ENCODE measurements around the gene ENTPD2. TPM values are rescaled to one million over a fixed set of nuclear protein-coding genes. Genes with fewer than 3 reads are reported as not detected.

ENTPD2 gene
- total and polyA plus RNA-seq, 2 donors (not counting 1 experiment from before 2014, with no cell fraction given): not detected

GRCh38 chr9:137009938-137010732, 43.7 kb downstream of the ENTPD2 start:
- Histone ChIP-seq H4K20me1 (ENCODE audit: control insufficient read depth, insufficient read depth, low read length, poor library complexity, severe bottlenecking) (no peaks in the 10 kb centered on the region), H3K27me3 (replicated peaks in 1 of 4; ENCODE audit: control extremely low read depth in 1 of 4, control insufficient read depth in 3 of 4, insufficient read depth in 4 of 4, low read length in 3 of 4) (no peaks in the 10 kb centered on the region), H2AFZ (ENCODE audit: insufficient read depth, low read depth, low read length, poor library complexity, severe bottlenecking) (no peak overlapping the region), H3K27ac (ENCODE audit: low read length in 2 of 2) (no peak overlapping the region), H3K4me2 (replicated peaks; ENCODE audit: low read depth, low read length, poor library complexity, severe bottlenecking) (no peak overlapping the region), H3K9me3 (ENCODE audit: control extremely low read depth in 1 of 3, control insufficient read depth in 2 of 3, insufficient read depth in 1 of 3, low read length in 2 of 3) (no peaks in the 10 kb centered on the region), H3K4me3 (ENCODE audit: control extremely low read depth in 1 of 5, extremely low read depth in 1 of 5, insufficient read depth in 1 of 5, low read depth in 2 of 5, low read length in 4 of 5) (no peak overlapping the region), H3K4me1 (ENCODE audit: control insufficient read depth in 2 of 2, insufficient read depth in 2 of 2, low read length in 2 of 2) (no peaks in the 10 kb centered on the region), H3K9ac (ENCODE audit: low read length) (no peak overlapping the region), H3K79me2 (ENCODE audit: control insufficient read depth, insufficient read depth, low read length) (no peaks in the 10 kb centered on the region), H3K36me3 (replicated peaks in 1 of 2; ENCODE audit: control extremely low read depth in 1 of 2, control insufficient read depth in 1 of 2, extremely low read depth in 1 of 2, insufficient read depth in 2 of 2, low read length in 1 of 2) (peaks cover 0 to 1% of the 10 kb centered on the region in 2 experiments)
- Mint-ChIP-seq H3K27me3 (no peaks in the 10 kb centered on the region), H3K4me3 (no peak overlapping the region), H3K27ac (no peak overlapping the region), H3K9me3 (ENCODE audit: insufficient read depth) (no peaks in the 10 kb centered on the region), H3K4me1 (no peaks in the 10 kb centered on the region)
- TF ChIP-seq EZH2 (IDR thresholded peaks at IDR 0.05; ENCODE audit: borderline replicate concordance, insufficient read depth, low read depth, low read length, poor library complexity, severe bottlenecking): no peak
- TF ChIP-seq CTCF (IDR thresholded peaks at IDR 0.05): no peak
- ChIA-PET CTCF (no interaction called here), POLR2A (interaction anchor here (0.6 kb wide), 1 partner anchor 66 kb away, joined by 3 read pairs; no protein-coding TSS in a partner anchor)
- DNase-seq (no peak), ATAC-seq (ENCODE audit: low read depth) (no peak)
- intact Hi-C loops (cut with micrococcal nuclease): no loop called here
- WGBS (ENCODE audit: insufficient coverage): 96% methylated on average over 41 of the region's 49 CpGs

DNA sequence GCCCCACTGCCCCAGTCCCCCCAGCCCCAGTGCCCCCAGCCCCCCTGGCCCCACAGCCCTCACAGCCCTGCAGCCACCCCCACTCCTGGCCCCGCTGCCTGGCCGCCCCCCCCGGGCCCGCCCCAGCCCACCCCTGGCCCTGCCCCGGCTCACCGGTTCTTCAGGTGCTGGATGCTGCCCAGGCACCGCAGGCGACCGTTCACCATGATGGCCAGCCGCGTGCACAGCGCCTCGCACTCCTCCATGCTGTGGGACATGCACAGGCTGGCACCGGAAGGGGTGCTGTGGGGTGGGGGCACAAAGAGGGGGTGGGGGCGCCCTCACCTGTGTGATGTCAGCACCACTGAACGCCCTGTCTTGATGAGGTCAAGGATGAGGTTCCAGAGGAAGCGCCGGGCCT, 44.6 kb downstream of the ENTPD2 start:
- H3K4me1 Mint-ChIP-seq: no peaks in the 10 kb centered on the region
- Histone ChIP-seq H3K4me3 (ENCODE audit: control extremely low read depth in 1 of 5, extremely low read depth in 1 of 5, insufficient read depth in 1 of 5, low read depth in 2 of 5, low read length in 4 of 5) (no peak overlapping the region), H3K4me2 (replicated peaks; ENCODE audit: low read depth, low read length, poor library complexity, severe bottlenecking) (no peak overlapping the region), H3K27me3 (replicated peaks in 1 of 4; ENCODE audit: control extremely low read depth in 1 of 4, control insufficient read depth in 3 of 4, insufficient read depth in 4 of 4, low read length in 3 of 4) (no peaks in the 10 kb centered on the region), H3K36me3 (replicated peaks in 1 of 2; ENCODE audit: control extremely low read depth in 1 of 2, control insufficient read depth in 1 of 2, extremely low read depth in 1 of 2, insufficient read depth in 2 of 2, low read length in 1 of 2) (peaks cover 0 to 1% of the 10 kb centered on the region in 2 experiments), H3K27ac (ENCODE audit: low read length in 2 of 2) (no peak overlapping the region), H3K79me2 (ENCODE audit: control insufficient read depth, insufficient read depth, low read length) (no peaks in the 10 kb centered on the region), H3K4me1 (ENCODE audit: control insufficient read depth in 2 of 2, insufficient read depth in 2 of 2, low read length in 2 of 2) (no peaks in the 10 kb centered on the region), H2AFZ (ENCODE audit: insufficient read depth, low read depth, low read length, poor library complexity, severe bottlenecking) (no peak overlapping the region), H3K9ac (ENCODE audit: low read length) (no peak overlapping the region), H3K9me3 (ENCODE audit: control extremely low read depth in 1 of 3, control insufficient read depth in 2 of 3, insufficient read depth in 1 of 3, low read length in 2 of 3) (peaks cover 0 to 4% (median 0%) of the 10 kb centered on the region in 3 donors), H4K20me1 (ENCODE audit: control insufficient read depth, insufficient read depth, low read length, poor library complexity, severe bottlenecking) (no peaks in the 10 kb centered on the region)
- H3K9me3 Mint-ChIP-seq (ENCODE audit: insufficient read depth): no peaks in the 10 kb centered on the region
- CTCF ChIA-PET: no interaction called here
- no peak overlapping the region for H3K27ac Mint-ChIP-seq
- no peak for ATAC-seq (ENCODE audit: low read depth)
- DNase-seq: no peak
- POLR2A ChIA-PET: no interaction called here
- intact Hi-C loops (cut with micrococcal nuclease): no loop called here
- no peak for TF ChIP-seq CTCF (IDR thresholded peaks at IDR 0.05)
- no peaks in the 10 kb centered on the region for H3K27me3 Mint-ChIP-seq
- no peak overlapping the region for H3K4me3 Mint-ChIP-seq
- 98% methylated on average over 5 of the region's 18 CpGs for WGBS (ENCODE audit: insufficient coverage)
